Neutrophil (primary cell): ENCODE data around the gene STAT2.

Experiments used
- H3K27ac ChIP-seq: fragments of 200-600 bp; sonication (generic); 2 replicates; pipeline ENCODE4 v1.5.1; 2016; ENCODE audit warnings: mild to moderate bottlenecking, moderate library complexity
- H3K27me3 ChIP-seq: fragments of 200-600 bp; sonication (generic); 2 replicates; pipeline ENCODE4 v1.6.0; 2016; ENCODE audit warnings: mild to moderate bottlenecking
- H3K36me3 ChIP-seq: fragments of 200-600 bp; sonication (generic); 2 replicates; pipeline ENCODE4 v1.5.1; 2017
- H3K4me1 ChIP-seq, 2 experiments: fragments of 200-600 bp in 1 of 2; sonication (generic) in 1 of 2; 1 replicate in 1 of 2; 2 replicates in 1 of 2; pipeline versions ENCODE4 v1.5.1 to v1.6.1; 2013 to 2016; ENCODE audit warnings: low read depth in 1 of 2, low read length in 1 of 2, mild to moderate bottlenecking in 1 of 2, moderate library complexity in 1 of 2; ENCODE audit not compliant: control insufficient read depth in 1 of 2, insufficient read depth in 1 of 2
- H3K4me3 ChIP-seq, 2 experiments: fragments of 200-600 bp in 1 of 2; sonication (generic) in 1 of 2; 1 replicate in 1 of 2; 2 replicates in 1 of 2; pipeline ENCODE4 v1.5.1; 2013 to 2016; ENCODE audit warnings: low read depth in 1 of 2, low read length in 1 of 2, mild to moderate bottlenecking in 1 of 2, moderate library complexity in 1 of 2
- H3K9me3 ChIP-seq: fragments of 200-600 bp; sonication (generic); 2 replicates; pipeline ENCODE4 v1.5.1; 2016
- CTCF ChIP-seq: fragments of 200-600 bp; sonication (generic); IDR thresholded peaks from 2 replicates; pipeline ENCODE4 v1.5.1; 2016; ENCODE audit warnings: antibody characterized with exemption

The STAT2 gene

GRCh38 chr12:56333679-56334489 is 26.0 kb downstream of the STAT2 start, which contains the start of gene PAN2:
TSS of gene PAN2 (minus strand) at chr12:56334000. CDS start at chr12:56333094, 906 bp downstream.
- peak; percentile 27 for TF ChIP-seq CTCF
- peak within 1 kb of the TSS; percentile 87 for H3K27ac ChIP-seq
- no peaks in the 10 kb centered on the region for H3K9me3 ChIP-seq
- H3K4me1 ChIP-seq, result peaks cover 24 to 25% of the 10 kb centered on the region in 2 experiments
- no peaks in the 10 kb centered on the region for H3K27me3 ChIP-seq
- no peaks in the 10 kb centered on the region for H3K36me3 ChIP-seq
- H3K4me3 ChIP-seq, result peak within 1 kb of the TSS; percentile 75 to 90

- H3K27me3 ChIP-seq, result no peaks in the 10 kb centered on the region
- H3K27ac ChIP-seq, result peak overlapping the region; percentile 87
- no peak for TF ChIP-seq CTCF
- peaks cover 18 to 19% of the 10 kb centered on the region in 2 experiments for H3K4me1 ChIP-seq
- no peaks in the 10 kb centered on the region for H3K9me3 ChIP-seq
- peaks cover 3% of the 10 kb centered on the region for H3K36me3 ChIP-seq
- peak overlapping the region; percentile 75 to 90 for H3K4me3 ChIP-seq
These were observed 26.7 kb downstream of the STAT2 start for GRCh38 chr12:56333197-56333678.

- no peak for TF ChIP-seq CTCF
- Histone ChIP-seq H3K9me3 (no peaks in the 10 kb centered on the region), H3K27ac (peak overlapping the region; percentile 87), H3K27me3 (no peaks in the 10 kb centered on the region), H3K4me3 (peak overlapping the region in 1 of 2 experiments; percentile 75), H3K4me1 (peaks cover 12 to 13% of the 10 kb centered on the region in 2 experiments), H3K36me3 (peaks cover 6% of the 10 kb centered on the region)
These were observed 27.3 kb downstream of the STAT2 start for GRCh38 chr12:56332512-56333196.

- Histone ChIP-seq H3K4me3 (no peak overlapping the region), H3K4me1 (peaks cover 11 to 12% of the 10 kb centered on the region in 2 experiments), H3K9me3 (no peaks in the 10 kb centered on the region), H3K27me3 (no peaks in the 10 kb centered on the region), H3K27ac (no peak overlapping the region), H3K36me3 (peaks cover 20% of the 10 kb centered on the region)
- TF ChIP-seq CTCF, result no peak
These were observed 28.9 kb downstream of the STAT2 start for GRCh38 chr12:56330936-56331490.

- H3K36me3 ChIP-seq, result peaks cover 58% of the 10 kb centered on the region
- H3K9me3 ChIP-seq, result no peaks in the 10 kb centered on the region
- no peak for TF ChIP-seq CTCF
- no peak overlapping the region for H3K4me3 ChIP-seq
- H3K27ac ChIP-seq, result no peak overlapping the region
- H3K27me3 ChIP-seq, result no peaks in the 10 kb centered on the region
- no peaks in the 10 kb centered on the region for H3K4me1 ChIP-seq
These were observed 33.4 kb downstream of the STAT2 start for GRCh38 chr12:56326533-56326932.
